ENCODE results near the gene QSER1.

QSER1 gene

GRCh38 chr11:33001751-33002542, 109.3 kb downstream of the QSER1 start:
- TF ChIP-seq, protein P1, sequence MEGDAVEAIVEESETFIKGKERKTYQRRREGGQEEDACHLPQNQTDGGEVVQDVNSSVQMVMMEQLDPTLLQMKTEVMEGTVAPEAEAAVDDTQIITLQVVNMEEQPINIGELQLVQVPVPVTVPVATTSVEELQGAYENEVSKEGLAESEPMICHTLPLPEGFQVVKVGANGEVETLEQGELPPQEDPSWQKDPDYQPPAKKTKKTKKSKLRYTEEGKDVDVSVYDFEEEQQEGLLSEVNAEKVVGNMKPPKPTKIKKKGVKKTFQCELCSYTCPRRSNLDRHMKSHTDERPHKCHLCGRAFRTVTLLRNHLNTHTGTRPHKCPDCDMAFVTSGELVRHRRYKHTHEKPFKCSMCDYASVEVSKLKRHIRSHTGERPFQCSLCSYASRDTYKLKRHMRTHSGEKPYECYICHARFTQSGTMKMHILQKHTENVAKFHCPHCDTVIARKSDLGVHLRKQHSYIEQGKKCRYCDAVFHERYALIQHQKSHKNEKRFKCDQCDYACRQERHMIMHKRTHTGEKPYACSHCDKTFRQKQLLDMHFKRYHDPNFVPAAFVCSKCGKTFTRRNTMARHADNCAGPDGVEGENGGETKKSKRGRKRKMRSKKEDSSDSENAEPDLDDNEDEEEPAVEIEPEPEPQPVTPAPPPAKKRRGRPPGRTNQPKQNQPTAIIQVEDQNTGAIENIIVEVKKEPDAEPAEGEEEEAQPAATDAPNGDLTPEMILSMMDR (conservative IDR thresholded peaks at IDR 0.05; ENCODE audit: control insufficient read depth, insufficient read depth, low read depth, low read length) = no peak
- no peak for DNase-seq (ENCODE audit: low read depth)
- H3K4me3 ChIP-seq (ENCODE audit: control insufficient read depth, low read depth, low read length) = no peak overlapping the region

DNA sequence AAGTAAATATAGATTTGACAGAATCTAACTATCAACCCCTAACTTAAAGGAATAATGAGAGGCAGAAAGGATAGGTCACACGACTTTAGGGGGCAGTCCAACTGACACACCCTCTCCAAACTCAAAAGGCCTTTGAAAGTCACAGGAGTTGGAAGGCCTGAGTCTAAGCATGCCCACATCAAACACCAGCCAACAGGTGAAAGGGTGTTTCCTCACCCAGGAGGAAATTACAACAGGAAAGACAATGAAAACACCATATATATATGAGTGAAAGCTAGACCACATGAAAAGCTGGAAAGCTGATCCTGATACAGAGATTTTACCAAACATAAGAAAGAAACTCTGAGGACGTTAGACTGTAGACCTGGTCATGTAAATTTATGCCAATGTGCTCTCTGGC, 112.6 kb downstream of the QSER1 start:
- no peak for DNase-seq (ENCODE audit: low read depth)
- TF ChIP-seq, protein P1 (conservative IDR thresholded peaks at IDR 0.05; ENCODE audit: control insufficient read depth, insufficient read depth, low read depth, low read length) = no peak
- no peak overlapping the region for H3K4me3 ChIP-seq (ENCODE audit: control insufficient read depth, low read depth, low read length)

DNA sequence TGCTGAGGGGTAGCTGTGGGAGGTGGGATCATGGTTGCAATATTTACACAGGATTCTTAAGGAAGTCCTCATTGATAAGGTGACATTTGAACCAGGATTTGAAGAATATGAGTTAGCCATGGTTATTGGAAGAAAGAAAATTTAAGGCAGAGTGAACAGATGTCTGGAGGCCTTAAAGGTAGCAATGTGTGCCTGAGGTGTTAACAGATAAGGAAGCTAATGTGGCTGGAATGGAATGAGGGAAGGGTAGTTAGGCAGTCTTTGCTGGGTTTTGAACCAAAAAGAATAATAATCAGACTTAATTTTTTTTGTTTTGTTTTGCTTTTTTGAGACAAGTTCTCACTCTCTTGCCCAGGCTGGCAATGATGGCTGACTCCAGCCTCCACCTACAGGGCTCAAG, 113.4 kb downstream of the QSER1 start:
- TF ChIP-seq, protein P1 (conservative IDR thresholded peaks at IDR 0.05; ENCODE audit: control insufficient read depth, insufficient read depth, low read depth, low read length) = no peak
- H3K4me3 ChIP-seq (ENCODE audit: control insufficient read depth, low read depth, low read length) = no peak overlapping the region
- no peak for DNase-seq (ENCODE audit: low read depth)

DNA sequence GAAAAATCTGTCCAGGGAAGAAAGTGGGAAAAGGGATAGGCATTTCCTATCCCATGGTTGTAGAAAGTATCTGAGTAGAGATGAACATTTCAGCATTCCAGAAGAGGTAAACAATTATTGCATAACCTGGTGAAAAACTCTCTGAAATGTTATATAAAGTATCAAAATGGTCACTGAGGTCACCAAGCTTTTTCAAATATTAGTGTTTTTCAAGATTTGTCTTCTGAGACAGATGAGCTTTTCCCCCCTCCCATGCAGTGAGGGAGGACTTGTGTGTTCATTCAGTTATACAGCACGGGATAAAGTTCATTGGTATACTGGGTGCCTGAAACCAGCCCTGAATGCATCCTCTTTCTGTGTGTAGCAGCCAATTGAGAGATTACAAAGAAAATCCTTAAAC, 121.1 kb downstream of the QSER1 start:
- no peak overlapping the region for H3K4me3 ChIP-seq (ENCODE audit: control insufficient read depth, low read depth, low read length)
- DNase-seq (ENCODE audit: low read depth) = no peak
- TF ChIP-seq, protein P1 (conservative IDR thresholded peaks at IDR 0.05; ENCODE audit: control insufficient read depth, insufficient read depth, low read depth, low read length) = no peak

GRCh38 chr11:33015621-33016551, 123.3 kb downstream of the QSER1 start, which contains the start of gene DEPDC7:
Gene DEPDC7, plus strand, starts transcription at chr11:33015878. Its CDS starts 78 bp downstream, at chr11:33015956.
- TF ChIP-seq, protein P1 (conservative IDR thresholded peaks at IDR 0.05; ENCODE audit: control insufficient read depth, insufficient read depth, low read depth, low read length) = no peak
- H3K4me3 ChIP-seq (ENCODE audit: control insufficient read depth, low read depth, low read length) = peak within 1 kb of the TSS; percentile 55
- peak; percentile 84 for DNase-seq (ENCODE audit: low read depth)

DNA sequence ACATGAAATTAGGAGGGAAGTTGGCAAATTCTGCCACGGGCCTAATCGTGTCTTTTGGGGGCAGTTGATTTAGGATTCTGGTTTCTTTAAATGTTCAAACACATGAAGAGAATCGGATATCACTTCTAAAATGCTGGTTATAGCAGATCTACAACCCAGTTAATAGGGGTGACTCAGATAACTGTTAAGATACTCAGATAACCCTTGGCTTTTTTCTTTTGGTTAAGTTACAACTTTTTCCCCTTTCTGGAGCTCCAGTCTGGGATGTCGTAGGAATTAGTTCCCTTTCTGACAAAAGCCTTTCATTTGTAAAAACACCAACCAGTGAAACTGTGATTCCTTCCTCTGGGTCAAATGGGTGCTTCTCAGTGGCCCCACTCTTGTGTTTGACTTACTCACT, 124.0 kb downstream of the QSER1 start:
- H3K4me3 ChIP-seq (ENCODE audit: control insufficient read depth, low read depth, low read length) = peak overlapping the region; percentile 55
- TF ChIP-seq, protein P1 (conservative IDR thresholded peaks at IDR 0.05; ENCODE audit: control insufficient read depth, insufficient read depth, low read depth, low read length) = no peak
- DNase-seq (ENCODE audit: low read depth) = no peak

All from fibroblast of mammary gland (primary cell).